ENCODE data around the gene MYLK4.

The MYLK4 gene

DNA sequence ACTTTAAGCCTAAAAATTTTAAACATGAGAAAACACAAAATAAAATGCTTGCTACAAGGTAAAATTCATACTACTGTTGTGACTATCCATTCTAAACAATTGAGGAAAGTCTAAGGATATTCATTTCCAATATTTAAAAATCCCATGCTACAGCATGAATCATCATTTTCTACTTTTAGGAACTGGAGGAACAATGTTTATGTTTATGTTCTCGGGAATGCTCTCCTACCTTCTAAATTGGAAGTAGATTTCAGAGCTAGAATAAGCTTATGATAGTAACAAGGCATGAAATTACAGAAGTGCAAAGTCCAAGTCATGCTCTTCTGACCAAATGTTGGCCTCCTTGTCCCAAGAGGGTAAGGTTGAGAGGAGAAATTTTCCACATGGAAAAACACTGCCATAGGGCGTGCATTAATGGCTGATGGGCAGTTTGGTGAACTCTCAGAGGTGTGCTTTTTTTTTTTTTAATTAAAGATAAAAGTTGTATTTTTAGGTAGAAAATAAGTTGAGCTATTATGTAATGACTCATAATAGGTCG lies 6.0 kb upstream of the MYLK4 start:
- no peak for DNase-seq (ENCODE audit: low read depth in 2 of 3, low spot score in 1 of 3)

- no peak for DNase-seq (ENCODE audit: low read depth in 2 of 3, low spot score in 1 of 3)
Observed at GRCh38 chr6:2756241-2756640, 5.5 kb upstream of the MYLK4 start.

GRCh38 chr6:2755456-2755855 lies 4.7 kb upstream of the MYLK4 start:
- DNase-seq (ENCODE audit: low read depth in 2 of 3, low spot score in 1 of 3) = no peak

- no peak for DNase-seq (ENCODE audit: low read depth in 2 of 3, low spot score in 1 of 3)
Observed at GRCh38 chr6:2754911-2755310, 4.2 kb upstream of the MYLK4 start.

DNA sequence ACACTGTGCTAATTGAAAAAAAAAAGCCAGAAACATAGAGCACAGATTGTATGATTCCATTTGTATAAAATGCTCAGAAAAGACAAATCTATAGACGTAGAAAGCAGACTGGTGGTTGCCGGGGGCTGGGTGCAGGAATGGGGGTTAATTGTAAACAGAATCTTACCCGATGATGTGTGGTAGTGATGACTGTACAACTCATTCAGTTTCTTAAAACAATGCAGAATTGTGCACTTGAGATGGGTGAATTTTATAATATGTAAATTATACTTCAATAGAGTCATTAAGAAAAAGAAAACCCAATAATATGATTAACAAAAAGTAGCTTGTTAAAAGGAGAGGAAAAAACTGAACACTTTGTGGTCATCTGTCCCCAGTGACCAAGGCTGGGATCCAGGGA lies 3.7 kb upstream of the MYLK4 start:
- DNase-seq (ENCODE audit: low read depth in 2 of 3, low spot score in 1 of 3) = no peak

GRCh38 chr6:2753743-2754142 lies 3.0 kb upstream of the MYLK4 start:
- no peak for DNase-seq (ENCODE audit: low read depth in 2 of 3, low spot score in 1 of 3)

DNA sequence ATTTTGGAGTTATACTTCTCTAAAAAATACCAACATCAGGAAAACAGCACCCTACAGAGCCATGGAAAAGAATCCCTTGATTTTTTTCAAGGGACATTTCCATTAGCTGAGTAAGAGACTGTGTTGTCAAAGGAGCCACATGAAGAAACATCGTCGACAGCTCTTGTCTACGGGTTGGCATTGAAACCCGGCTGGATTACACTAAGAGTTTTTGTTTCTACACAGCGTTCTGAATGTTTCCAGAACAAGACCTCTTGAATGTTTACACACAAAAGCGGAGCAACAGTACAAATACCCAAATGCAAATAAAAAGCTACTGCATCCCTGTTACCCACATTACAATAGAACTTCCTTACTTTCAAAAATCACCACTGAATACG lies 2.4 kb upstream of the MYLK4 start:
- no peak for DNase-seq (ENCODE audit: low read depth in 2 of 3, low spot score in 1 of 3)

DNA sequence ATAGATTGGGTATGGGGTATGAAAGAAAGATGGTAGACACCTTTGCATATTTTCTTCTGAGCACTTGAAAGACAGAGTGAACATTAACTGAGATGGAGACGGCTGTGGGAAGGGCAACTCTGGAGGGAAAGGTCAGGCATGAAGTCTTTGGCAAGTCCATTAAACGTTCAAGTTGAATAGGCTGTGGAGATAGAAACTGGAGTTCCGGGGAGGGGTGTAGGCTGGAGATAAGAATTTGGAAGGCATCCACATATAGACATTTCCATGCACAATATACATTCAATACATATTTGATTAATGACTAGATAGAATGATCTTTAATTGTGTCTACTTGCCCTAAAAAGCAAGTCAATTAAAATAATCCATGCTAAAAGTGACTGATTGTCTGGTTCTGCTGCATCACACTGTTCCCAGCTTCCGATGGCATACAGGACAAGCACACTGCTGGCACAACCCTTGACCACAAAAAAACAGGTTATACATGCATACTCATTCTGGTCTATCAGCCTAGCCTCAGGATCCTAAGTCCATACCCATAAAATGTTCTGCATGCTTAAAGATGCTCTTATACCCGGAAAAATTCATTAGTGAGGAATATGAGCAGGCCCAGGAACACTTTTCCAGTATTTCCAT lies 1.9 kb upstream of the MYLK4 start:
- no peak for DNase-seq (ENCODE audit: low read depth in 2 of 3, low spot score in 1 of 3)

- DNase-seq (ENCODE audit: low read depth in 2 of 3, low spot score in 1 of 3) = no peak
Observed at GRCh38 chr6:2751871-2752270, 1.1 kb upstream of the MYLK4 start.

- DNase-seq (ENCODE audit: low read depth in 2 of 3, low spot score in 1 of 3) = peak; percentile 50 to 79 (median 58)
Observed at GRCh38 chr6:2749969-2750600, 637 bp downstream of the MYLK4 start.

GRCh38 chr6:2748183-2748582 lies 2.5 kb downstream of the MYLK4 start:
- DNase-seq (ENCODE audit: low read depth in 2 of 3, low spot score in 1 of 3) = no peak

DNA sequence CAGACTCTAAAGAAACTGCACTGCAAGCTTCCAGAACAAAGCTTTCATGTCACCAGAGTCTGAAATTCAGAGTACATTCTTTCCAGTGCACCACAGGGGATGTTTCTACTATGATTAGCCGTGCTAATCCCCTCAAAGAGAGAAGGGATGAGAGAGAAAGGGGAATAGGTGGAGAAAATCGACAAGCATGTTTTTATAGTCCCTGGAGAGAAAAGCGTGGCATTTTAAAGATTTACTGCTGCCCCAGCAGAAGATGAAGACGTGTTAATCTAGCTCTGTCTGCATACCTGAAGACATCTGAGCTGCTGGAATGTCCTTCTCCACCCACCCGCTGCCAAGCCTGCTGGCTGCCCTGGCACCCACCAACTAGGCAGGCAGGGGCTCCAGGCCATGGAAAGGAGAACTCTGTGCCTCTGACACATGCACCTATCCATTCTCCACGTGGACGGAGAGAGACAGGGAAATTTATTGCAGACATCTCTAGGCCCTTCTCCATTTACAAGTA lies 4.1 kb downstream of the MYLK4 start:
- no peak for DNase-seq (ENCODE audit: low read depth in 2 of 3, low spot score in 1 of 3)

- no peak for DNase-seq (ENCODE audit: low read depth in 2 of 3, low spot score in 1 of 3)
Observed at GRCh38 chr6:2745246-2745645, 5.5 kb downstream of the MYLK4 start.

GRCh38 chr6:2744778-2745177 lies 5.9 kb downstream of the MYLK4 start:
- DNase-seq (ENCODE audit: low read depth in 2 of 3, low spot score in 1 of 3) = no peak

GRCh38 chr6:2744209-2744771 lies 6.4 kb downstream of the MYLK4 start:
- DNase-seq (ENCODE audit: low read depth in 2 of 3, low spot score in 1 of 3) = no peak

GRCh38 chr6:2743280-2744208 lies 7.2 kb downstream of the MYLK4 start:
- DNase-seq (ENCODE audit: low read depth in 2 of 3, low spot score in 1 of 3) = no peak

- DNase-seq (ENCODE audit: low read depth in 2 of 3, low spot score in 1 of 3) = no peak
Observed at GRCh38 chr6:2741756-2742155, 9.0 kb downstream of the MYLK4 start.

- DNase-seq (ENCODE audit: low read depth in 2 of 3, low spot score in 1 of 3) = no peak
Observed at GRCh38 chr6:2740581-2740980, 10.1 kb downstream of the MYLK4 start.

GRCh38 chr6:2739335-2739734 lies 11.4 kb downstream of the MYLK4 start:
- no peak for DNase-seq (ENCODE audit: low read depth in 2 of 3, low spot score in 1 of 3)

- DNase-seq (ENCODE audit: low read depth in 2 of 3, low spot score in 1 of 3) = peak; percentile 22 to 42 (median 30)
Observed at GRCh38 chr6:2738373-2738979, 12.2 kb downstream of the MYLK4 start.

DNA sequence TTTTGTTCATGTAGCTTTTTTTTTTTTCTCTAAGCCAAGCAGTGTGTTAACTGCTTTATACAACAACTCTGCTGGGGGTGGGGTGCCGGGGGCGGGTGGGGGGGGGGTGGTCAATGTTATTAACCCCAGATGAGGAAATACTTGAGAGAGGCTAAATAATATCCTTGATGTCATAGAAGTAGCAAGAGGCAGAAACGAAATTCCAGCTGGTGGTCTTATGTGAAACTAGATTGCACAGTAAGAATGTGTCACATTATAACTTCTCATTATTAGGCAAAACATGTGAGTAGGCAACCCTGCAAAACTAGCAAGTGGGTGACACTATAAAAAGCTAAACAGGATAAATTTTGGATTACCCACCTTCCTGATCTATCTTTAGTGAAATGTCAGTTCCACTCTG lies 12.8 kb downstream of the MYLK4 start:
- DNase-seq (ENCODE audit: low read depth in 2 of 3, low spot score in 1 of 3) = no peak

Data from stimulated activated CD4-positive, alpha-beta T cell treated with anti-CD3 and anti-CD28 coated beads, Interleukin-12 subunit alpha, Interleukin-12 subunit beta, amount 100 ng/mL, for 48 hours (primary cell).